H9 (cell line): ENCODE measurements around the gene CASK. TPM values are rescaled to one million over a fixed set of nuclear protein-coding genes. Genes with fewer than 3 reads are reported as not detected.

Experiments
- DNase-seq: peaks from one replicate; pipeline ENCODE4 v3.0.0-alpha.2; 2017
- H2AFZ ChIP-seq: one replicate; pipeline ENCODE4 v1.6.1; 2013; ENCODE audit warnings: mild to moderate bottlenecking, low read length, control low read depth, moderate library complexity
- H2AK5ac ChIP-seq: 2 replicates; pipeline ENCODE4 v1.6.1; 2013; ENCODE audit warnings: low read length, control low read depth, mixed read lengths; ENCODE audit not compliant: insufficient read length
- H2BK120ac ChIP-seq: one replicate; pipeline ENCODE4 v1.6.1; 2013; ENCODE audit warnings: low read depth, mild to moderate bottlenecking, low read length, control low read depth, inconsistent platforms; ENCODE audit not compliant: poor library complexity, severe bottlenecking
- H2BK12ac ChIP-seq: 2 replicates; pipeline ENCODE4 v1.6.1; 2013; ENCODE audit warnings: low read length, control low read depth, mixed read lengths, low read depth; ENCODE audit not compliant: insufficient read length
- H2BK15ac ChIP-seq: 2 replicates; pipeline ENCODE4 v1.6.1; 2013; ENCODE audit warnings: low read depth, low read length, control low read depth
- H2BK20ac ChIP-seq: one replicate; pipeline ENCODE4 v1.6.1; 2013; ENCODE audit warnings: low read depth, mild to moderate bottlenecking, low read length, control low read depth, inconsistent platforms; ENCODE audit not compliant: poor library complexity, severe bottlenecking
- H2BK5ac ChIP-seq: 2 replicates; pipeline ENCODE4 v1.6.1; 2013; ENCODE audit warnings: low read length, control low read depth, mixed read lengths; ENCODE audit not compliant: insufficient read length
- H3K14ac ChIP-seq: 2 replicates; pipeline ENCODE4 v1.6.1; 2013; ENCODE audit warnings: low read length, control low read depth; ENCODE audit not compliant: insufficient read depth
- H3K18ac ChIP-seq: 2 replicates; pipeline ENCODE4 v1.6.1; 2013; ENCODE audit warnings: low read depth, mild to moderate bottlenecking, mixed read lengths, low read length, control low read depth; ENCODE audit not compliant: insufficient read length
- H3K23ac ChIP-seq: 2 replicates; pipeline ENCODE4 v1.6.1; 2013; ENCODE audit warnings: low read length, control low read depth, mixed read lengths, low read depth; ENCODE audit not compliant: insufficient read length
- H3K23me2 ChIP-seq: 2 replicates; pipeline ENCODE4 v1.6.1; 2013; ENCODE audit warnings: low read depth, mild to moderate bottlenecking, mixed read lengths, low read length, control low read depth; ENCODE audit not compliant: insufficient read length, poor library complexity, severe bottlenecking
- H3K27ac ChIP-seq: 2 replicates; pipeline ENCODE4 v1.5.1; 2013; ENCODE audit warnings: low read length, control low read depth, mixed read lengths, low read depth; ENCODE audit not compliant: insufficient read length
- H3K27me3 ChIP-seq: 2 replicates; pipeline ENCODE4 v1.6.1; 2013; ENCODE audit warnings: low read length, control low read depth, inconsistent platforms; ENCODE audit not compliant: insufficient read depth
- H3K4ac ChIP-seq: 2 replicates; pipeline ENCODE4 v1.6.1; 2013; ENCODE audit warnings: low read depth, mild to moderate bottlenecking, control low read depth, inconsistent platforms, low read length, moderate library complexity
- H3K4me1 ChIP-seq: 2 replicates; pipeline ENCODE4 v1.6.1; 2013; ENCODE audit warnings: low read length, control low read depth, inconsistent platforms; ENCODE audit not compliant: insufficient read depth
- H3K4me2 ChIP-seq: 2 replicates; pipeline ENCODE4 v1.6.1; 2013; ENCODE audit warnings: low read length, control low read depth, mixed read lengths; ENCODE audit not compliant: insufficient read length, insufficient read depth
- H3K56ac ChIP-seq: 2 replicates; pipeline ENCODE4 v1.6.1; 2013; ENCODE audit warnings: low read depth, mild to moderate bottlenecking, mixed read lengths, low read length, control low read depth; ENCODE audit not compliant: insufficient read length
- H3K79me1 ChIP-seq: 2 replicates; pipeline ENCODE4 v1.6.1; 2013; ENCODE audit warnings: low read depth, mild to moderate bottlenecking, moderate library complexity, low read length, control low read depth, inconsistent platforms; ENCODE audit not compliant: insufficient read depth, poor library complexity, severe bottlenecking
- H3K79me2 ChIP-seq: 2 replicates; pipeline ENCODE4 v1.6.1; 2013; ENCODE audit warnings: low read length, control low read depth, inconsistent platforms; ENCODE audit not compliant: insufficient read depth
- H3K9ac ChIP-seq: 2 replicates; pipeline ENCODE4 v1.6.1; 2013; ENCODE audit warnings: low read length, control low read depth, mixed read lengths; ENCODE audit not compliant: insufficient read length; ENCODE audit errors: extremely low read depth
- H3K9me3 ChIP-seq: one replicate; pipeline ENCODE4 v1.6.1; 2013; ENCODE audit warnings: low read depth, low read length, inconsistent platforms; ENCODE audit not compliant: control insufficient read depth
- H3T11ph ChIP-seq: one replicate; pipeline ENCODE4 v1.6.1; 2013; ENCODE audit warnings: mild to moderate bottlenecking, low read length, control low read depth, inconsistent platforms
- H4K20me1 ChIP-seq: one replicate; pipeline ENCODE4 v1.6.1; 2013; ENCODE audit not compliant: control insufficient read depth, insufficient read length, insufficient read depth
- H4K5ac ChIP-seq: 2 replicates; pipeline ENCODE4 v1.6.1; 2013; ENCODE audit warnings: low read depth, mild to moderate bottlenecking, mixed read lengths, low read length, control low read depth; ENCODE audit not compliant: insufficient read length
- H4K8ac ChIP-seq: replicated peaks from 2 replicates; pipeline ENCODE4 v1.6.1; 2013; ENCODE audit warnings: low read length, control low read depth, mixed read lengths, low read depth; ENCODE audit not compliant: insufficient read length
- H4K91ac ChIP-seq: 2 replicates; pipeline ENCODE4 v1.6.1; 2013; ENCODE audit warnings: low read depth, mild to moderate bottlenecking, moderate library complexity, mixed read lengths, low read length, control low read depth; ENCODE audit not compliant: insufficient read length
- H3K27ac Mint-ChIP-seq, 3 experiments: 2 replicates in 2 of 3; 3 replicates in 1 of 3; pipeline ENCODE4 v1.8.0; 2020 to 2021; ENCODE audit warnings: mixed read lengths in 3 of 3, mild to moderate bottlenecking in 1 of 3, moderate library complexity in 1 of 3
- H3K27me3 Mint-ChIP-seq: 2 replicates; pipeline ENCODE4 v1.8.0; 2021; ENCODE audit warnings: low read depth, mild to moderate bottlenecking, moderate library complexity, mixed read lengths
- H3K36me3 Mint-ChIP-seq, 3 experiments: 2 replicates in 2 of 3; 3 replicates in 1 of 3; pipeline ENCODE4 v1.8.0; 2020 to 2021; ENCODE audit warnings: low read depth in 3 of 3, mixed read lengths in 3 of 3; ENCODE audit not compliant: insufficient read depth in 1 of 3
- H3K4me1 Mint-ChIP-seq, 2 experiments: 2 replicates each; pipeline ENCODE4 v1.8.0; 2020; ENCODE audit warnings: mixed read lengths in 2 of 2
- H3K4me3 Mint-ChIP-seq, 2 experiments: 2 replicates in 1 of 2; 3 replicates in 1 of 2; pipeline ENCODE4 v1.8.0; 2020 to 2021; ENCODE audit warnings: mild to moderate bottlenecking in 2 of 2, mixed read lengths in 2 of 2, moderate library complexity in 1 of 2
- H3K9me3 Mint-ChIP-seq, 2 experiments: 2 replicates in 1 of 2; 3 replicates in 1 of 2; pipeline ENCODE4 v1.8.0; 2020; ENCODE audit warnings: mild to moderate bottlenecking in 2 of 2, mixed read lengths in 2 of 2, moderate library complexity in 1 of 2
- CTCF ChIP-seq: fragments of 200-600 bp; sonication (generic); conservative IDR thresholded peaks from 3 replicates; pipeline ENCODE4 v1.8.0; 2021; ENCODE audit warnings: antibody characterized with exemption, mild to moderate bottlenecking
- WGBS: extraction: QIAGEN DNeasy Blood & Tissue Kit; methylation state at CpG from one replicate; pipeline ENCODE4 v1.1.7; 2013; ENCODE audit warnings: missing lambda C conversion rate, low lambda C conversion rate, mixed read lengths; ENCODE audit not compliant: insufficient read length; ENCODE audit errors: extremely low coverage; 5-methylcytosine and 5-hydroxymethylcytosine counted together
- total RNA-seq: library from RNA; stranded (reverse); gene quantifications from 2 replicates; pipeline ENCODE4 v1.2.1, GENCODE V29; 2021

Gene CASK
- total RNA-seq, 1 experiment from 2014 or later: 44.1 TPM

- Histone ChIP-seq H3K4ac (no peak overlapping the region), H3K9ac (no peak overlapping the region), H2BK12ac (no peak overlapping the region), H2BK20ac (no peak overlapping the region), H3K27me3 (no peaks in the 10 kb centered on the region), H2BK5ac (no peak overlapping the region), H2BK120ac (no peak overlapping the region), H2AFZ (no peak overlapping the region), H3K23ac (no peak overlapping the region), H3K9me3 (no peaks in the 10 kb centered on the region), H3K79me2 (no peaks in the 10 kb centered on the region), H4K8ac (no peak overlapping the region), H2AK5ac (no peak overlapping the region), H4K5ac (no peak overlapping the region), H3K79me1 (no peaks in the 10 kb centered on the region), H4K20me1 (no peaks in the 10 kb centered on the region), H3K23me2 (no peaks in the 10 kb centered on the region), H3T11ph (no peak overlapping the region), H3K18ac (no peak overlapping the region), H3K27ac (no peak overlapping the region), H4K91ac (no peak overlapping the region), H3K4me1 (no peaks in the 10 kb centered on the region), H3K4me2 (no peak overlapping the region), H3K56ac (no peak overlapping the region), H2BK15ac (no peak overlapping the region), H3K14ac (no peak overlapping the region)
- no peak for DNase-seq
- WGBS: no CpG with 5 or more reads among the region's 7 CpGs
- H3K27me3 Mint-ChIP-seq: no peaks in the 10 kb centered on the region
- H3K4me3 Mint-ChIP-seq: no peak overlapping the region
- no peaks in the 10 kb centered on the region for H3K4me1 Mint-ChIP-seq
- no peak overlapping the region for H3K27ac Mint-ChIP-seq
- no peak for TF ChIP-seq CTCF
- peaks cover 1 to 5% (median 3%) of the 10 kb centered on the region in 3 experiments; a peak in 4 of 7 replicates for H3K36me3 Mint-ChIP-seq
- peaks cover 57 to 67% of the 10 kb centered on the region in 2 experiments for H3K9me3 Mint-ChIP-seq
Observed at GRCh38 chrX:41499195-41499594, 424.2 kb downstream of the CASK start.
